CD4-positive, alpha-beta T cell (primary cell): Measurements from ENCODE around the gene HHAT. TPM values are rescaled to one million over a fixed set of nuclear protein-coding genes. Genes with fewer than 3 reads are reported as not detected.

Experiments used
- ATAC-seq: fragments of 200-7000 bp; cut with Tn5 transposase; one replicate; pipeline ENCODE4 v1.10.0; 2022; ENCODE audit warnings: mild to moderate bottlenecking; ENCODE audit not compliant: poor library complexity
- CTCF ChIA-PET: fragments of 350-600 bp; sonication (Branson Sonifier 250); formaldehyde crosslinking; loops from one replicate; lab custom pipeline; 2021; ENCODE audit warnings: antibody characterized with exemption, inconsistent platforms; lab: Charles Lee
- POLR2A ChIA-PET: fragments of 350-600 bp; sonication (Branson Sonifier 250); formaldehyde crosslinking; loops from one replicate; lab custom pipeline; 2021; ENCODE audit warnings: antibody characterized with exemption, inconsistent platforms; lab: Charles Lee
- DNase-seq, 14 experiments: peaks; one replicate each; pipeline ENCODE4 v3.0.0-alpha.2; 2013 to 2020; ENCODE audit warnings: mixed read lengths in 2 of 14
- H3K27ac ChIP-seq, 2 donors: one replicate each; pipeline versions ENCODE4 v1.5.1 to v1.7.0; 2013; ENCODE audit warnings: low read length in 2 of 2, low read depth in 1 of 2, mild to moderate bottlenecking in 1 of 2
- H3K27me3 ChIP-seq, 2 experiments: 1 replicate in 1 of 2; 2 replicates in 1 of 2; pipeline versions ENCODE4 v1.6.1 to v1.7.0; 2013; ENCODE audit warnings: low read length in 2 of 2, control low read depth in 1 of 2, mild to moderate bottlenecking in 1 of 2, moderate library complexity in 1 of 2; ENCODE audit not compliant: insufficient read depth in 2 of 2, control insufficient read depth in 1 of 2
- H3K36me3 ChIP-seq: one replicate; pipeline ENCODE4 v1.6.1; 2013; ENCODE audit warnings: low read length, control low read depth; ENCODE audit not compliant: insufficient read depth
- H3K4me1 ChIP-seq: one replicate; pipeline ENCODE4 v1.6.1; 2013; ENCODE audit warnings: low read length, control low read depth; ENCODE audit not compliant: insufficient read depth
- H3K4me3 ChIP-seq: one replicate; pipeline ENCODE4 v1.5.1; 2013; ENCODE audit warnings: mild to moderate bottlenecking, low read length, moderate library complexity
- H3K9me3 ChIP-seq, 2 experiments: 1 replicate in 1 of 2; 2 replicates in 1 of 2; pipeline versions ENCODE4 v1.6.1 to v1.7.0; 2013; ENCODE audit warnings: low read length in 2 of 2, mild to moderate bottlenecking in 2 of 2, control low read depth in 1 of 2, moderate library complexity in 1 of 2; ENCODE audit not compliant: control insufficient read depth in 1 of 2, insufficient read depth in 1 of 2
- H3K27ac Mint-ChIP-seq: one replicate; pipeline ENCODE4 v1.8.0; 2020; ENCODE audit warnings: mixed read lengths
- H3K27me3 Mint-ChIP-seq: one replicate; pipeline ENCODE4 v1.8.0; 2021; ENCODE audit warnings: mixed read lengths
- H3K36me3 Mint-ChIP-seq: one replicate; pipeline ENCODE4 v1.8.0; 2021; ENCODE audit warnings: low read depth, mixed read lengths
- H3K4me1 Mint-ChIP-seq: one replicate; pipeline ENCODE4 v1.8.0; 2021; ENCODE audit warnings: low read depth, mixed read lengths
- H3K4me3 Mint-ChIP-seq: one replicate; pipeline ENCODE4 v1.8.0; 2020; ENCODE audit warnings: mild to moderate bottlenecking, mixed read lengths
- H3K9me3 Mint-ChIP-seq: one replicate; pipeline ENCODE4 v1.8.0; 2020; ENCODE audit warnings: mixed read lengths
- intact Hi-C, 2 experiments: fragments of 100-400 bp; cut with DNase I in 1 of 2; cut with micrococcal nuclease in 1 of 2; formaldehyde crosslinking; loops; one replicate each; pipeline versions ENCODE4 v1.15.1 to v1.9.0; 2023 to 2025; cut with DNase I, micrococcal nuclease
- total RNA-seq, 174 experiments: library from RNA in 2 of 174; stranded (reverse) in 2 of 174; gene quantifications; one replicate each; pipeline ENCODE4 v1.2.3 and lab custom pipeline; 2021 to 2026
- TF ChIP-seq, protein P1 (sequence below): fragments of 200-600 bp; IDR thresholded peaks from one replicate; pipeline ENCODE4 v1.8.0; 2022; ENCODE audit warnings: antibody characterized with exemption, mild to moderate bottlenecking

Gene HHAT
- total RNA-seq, 2 experiments from 2014 or later = 3.1 to 3.3 TPM

DNA sequence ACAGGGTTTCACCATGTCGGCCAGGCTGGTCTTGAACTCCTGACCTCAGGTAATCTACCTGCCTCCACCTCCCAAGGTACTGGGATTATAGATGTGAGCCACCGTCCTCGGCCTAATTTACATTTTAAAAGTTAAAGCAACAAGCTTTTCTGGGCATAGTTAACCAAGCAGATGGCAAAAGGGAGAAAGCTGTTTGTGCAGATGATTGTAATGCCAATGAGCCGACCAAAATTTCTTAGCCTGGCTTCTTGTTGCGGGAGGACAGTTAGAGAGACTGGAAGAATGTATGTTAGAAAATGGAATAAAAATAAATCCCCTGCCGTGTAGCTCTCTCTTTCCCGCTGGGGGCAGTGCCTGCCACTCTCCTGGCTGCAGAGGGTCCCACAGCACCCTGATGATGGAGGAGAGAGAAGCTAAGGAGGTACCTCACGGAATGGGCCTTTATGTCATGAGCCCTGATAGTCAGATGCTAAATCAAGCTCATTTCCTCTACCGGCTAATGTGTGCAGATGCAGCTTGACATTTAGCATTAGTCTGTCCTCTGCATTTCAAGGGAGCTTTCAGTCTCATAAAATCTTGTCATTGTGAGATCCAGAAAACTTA is 87.2 kb downstream of the HHAT start:
- intact Hi-C loops = no loop called here
- Histone ChIP-seq H3K27ac (no peak overlapping the region), H3K4me3 (no peak overlapping the region), H3K9me3 (no peaks in the 10 kb centered on the region), H3K4me1 (no peaks in the 10 kb centered on the region), H3K27me3 (no peaks in the 10 kb centered on the region), H3K36me3 (no peaks in the 10 kb centered on the region)
- Mint-ChIP-seq H3K4me1 (no peaks in the 10 kb centered on the region), H3K27ac (no peak overlapping the region), H3K4me3 (no peak overlapping the region), H3K27me3 (no peaks in the 10 kb centered on the region), H3K36me3 (peaks cover 5% of the 10 kb centered on the region), H3K9me3 (no peaks in the 10 kb centered on the region)
- DNase-seq (no peak), ATAC-seq (no peak)
- ChIA-PET POLR2A (no interaction called here), CTCF (no interaction called here)
- TF ChIP-seq, protein P1, sequence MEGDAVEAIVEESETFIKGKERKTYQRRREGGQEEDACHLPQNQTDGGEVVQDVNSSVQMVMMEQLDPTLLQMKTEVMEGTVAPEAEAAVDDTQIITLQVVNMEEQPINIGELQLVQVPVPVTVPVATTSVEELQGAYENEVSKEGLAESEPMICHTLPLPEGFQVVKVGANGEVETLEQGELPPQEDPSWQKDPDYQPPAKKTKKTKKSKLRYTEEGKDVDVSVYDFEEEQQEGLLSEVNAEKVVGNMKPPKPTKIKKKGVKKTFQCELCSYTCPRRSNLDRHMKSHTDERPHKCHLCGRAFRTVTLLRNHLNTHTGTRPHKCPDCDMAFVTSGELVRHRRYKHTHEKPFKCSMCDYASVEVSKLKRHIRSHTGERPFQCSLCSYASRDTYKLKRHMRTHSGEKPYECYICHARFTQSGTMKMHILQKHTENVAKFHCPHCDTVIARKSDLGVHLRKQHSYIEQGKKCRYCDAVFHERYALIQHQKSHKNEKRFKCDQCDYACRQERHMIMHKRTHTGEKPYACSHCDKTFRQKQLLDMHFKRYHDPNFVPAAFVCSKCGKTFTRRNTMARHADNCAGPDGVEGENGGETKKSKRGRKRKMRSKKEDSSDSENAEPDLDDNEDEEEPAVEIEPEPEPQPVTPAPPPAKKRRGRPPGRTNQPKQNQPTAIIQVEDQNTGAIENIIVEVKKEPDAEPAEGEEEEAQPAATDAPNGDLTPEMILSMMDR = no peak

DNA sequence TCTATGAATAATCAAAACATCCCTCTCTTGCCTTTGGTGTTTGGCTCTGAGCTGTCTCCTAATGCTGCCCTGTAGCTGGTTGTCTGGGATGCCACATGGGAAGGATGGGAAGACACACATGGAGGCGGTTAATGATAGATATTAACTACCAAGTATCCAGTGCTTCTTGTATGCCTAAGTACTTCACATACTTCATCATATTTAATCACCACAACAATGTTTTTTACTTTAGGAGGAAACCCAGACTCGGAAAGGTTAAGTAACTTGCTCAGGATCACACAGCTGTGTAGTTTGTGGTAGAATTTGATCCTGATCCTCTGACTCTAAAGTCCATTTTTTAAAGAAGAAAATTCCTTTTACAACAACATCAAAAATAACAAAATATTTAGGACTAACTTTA is 88.0 kb downstream of the HHAT start:
- TF ChIP-seq, protein P1 = no peak
- no peaks in the 10 kb centered on the region for H3K9me3 Mint-ChIP-seq
- Histone ChIP-seq H3K36me3 (no peaks in the 10 kb centered on the region), H3K27me3 (no peaks in the 10 kb centered on the region), H3K4me1 (no peaks in the 10 kb centered on the region), H3K27ac (no peak overlapping the region), H3K9me3 (no peaks in the 10 kb centered on the region), H3K4me3 (no peak overlapping the region)
- H3K27me3 Mint-ChIP-seq = no peaks in the 10 kb centered on the region
- peaks cover 5% of the 10 kb centered on the region for H3K36me3 Mint-ChIP-seq
- no peak overlapping the region for H3K27ac Mint-ChIP-seq
- POLR2A ChIA-PET = no interaction called here
- ATAC-seq = no peak
- intact Hi-C loops = no loop called here
- DNase-seq = no peak
- no peak overlapping the region for H3K4me3 Mint-ChIP-seq
- no peaks in the 10 kb centered on the region for H3K4me1 Mint-ChIP-seq
- CTCF ChIA-PET = interaction anchor here (0.6 kb wide), 1 partner anchor 44 kb away, joined by 4 read pairs; no protein-coding TSS in a partner anchor

DNA sequence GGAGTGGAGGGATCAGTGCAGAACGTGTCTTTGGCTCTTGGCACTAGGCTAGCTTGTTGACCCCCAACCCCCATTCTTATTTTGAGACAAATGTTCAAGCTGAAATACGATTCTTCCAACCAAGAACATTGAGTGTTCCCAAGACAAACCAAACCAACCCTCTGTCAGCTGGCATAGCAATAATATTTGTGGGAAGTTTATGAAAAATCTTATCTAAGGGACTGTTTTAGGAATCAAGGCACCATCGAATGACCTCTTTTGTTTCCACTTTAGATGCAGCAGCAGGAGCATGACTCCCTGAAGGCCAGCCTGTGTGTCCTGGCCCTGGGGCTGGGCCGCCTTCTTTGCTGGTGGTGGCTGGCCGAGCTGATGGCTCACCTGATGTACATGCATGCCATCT is 89.2 kb downstream of the HHAT start:
- ChIA-PET CTCF (no interaction called here), POLR2A (no interaction called here)
- intact Hi-C loops = no loop called here
- no peaks in the 10 kb centered on the region for H3K4me1 Mint-ChIP-seq
- H3K4me3 Mint-ChIP-seq = no peak overlapping the region
- no peak overlapping the region for H3K27ac Mint-ChIP-seq
- H3K9me3 Mint-ChIP-seq = no peaks in the 10 kb centered on the region
- no peak overlapping the region for H3K4me3 ChIP-seq
- TF ChIP-seq, protein P1 = no peak
- no peaks in the 10 kb centered on the region for H3K36me3 ChIP-seq
- H3K4me1 ChIP-seq = no peaks in the 10 kb centered on the region
- no peaks in the 10 kb centered on the region for H3K9me3 ChIP-seq
- H3K27me3 ChIP-seq = no peaks in the 10 kb centered on the region
- ATAC-seq = no peak
- H3K36me3 Mint-ChIP-seq = peaks cover 5% of the 10 kb centered on the region
- no peak for DNase-seq
- H3K27me3 Mint-ChIP-seq = no peaks in the 10 kb centered on the region
- no peak overlapping the region for H3K27ac ChIP-seq
